ENCODE results near the gene LCE7A.

GRCh38 chr1:152884085-152884484 is 24.3 kb downstream of the LCE7A start:
- TF ChIP-seq GATA2 (IDR thresholded peaks at IDR 0.05; ENCODE audit: low read depth, low read length) (no peak), GATA3 (IDR thresholded peaks at IDR 0.05; ENCODE audit: low read depth, low read length) (no peak)
